Sciatic nerve (tissue), 2 donors: ENCODE results near the gene CNTD1. TPM values are rescaled to one million over a fixed set of nuclear protein-coding genes. Genes with fewer than 3 reads are reported as not detected.

Source experiments
- ATAC-seq: fragments of 200-7000 bp; cut with Tn5 transposase; one replicate; pipeline ENCODE4 v1.9.1; 2020; ENCODE audit warnings: mild to moderate bottlenecking, moderate library complexity
- DNase-seq: peaks from one replicate; pipeline ENCODE4 v3.0.0-alpha.2; 2020; ENCODE audit warnings: low spot score
- intact Hi-C: fragments of 100-400 bp; cut with DNase I; formaldehyde crosslinking; loops from one replicate; pipeline ENCODE4 v1.14.2; 2022
- total RNA-seq: library from RNA; stranded (reverse); fragmentation: NEBNext Ultra II Directional; extraction: Animal tissue kit (Norgen Biotek cat#: 25700); gene quantifications from one replicate; pipeline ENCODE4 v1.2.1, GENCODE V29; 2021
- donor health status: DM: no; HTN: no; CAD: no.
- donor health status: DM: no; HTN: no; CAD: no.

Gene CNTD1
- total RNA-seq, 1 donor from 2014 or later = 1.1 TPM

DNA sequence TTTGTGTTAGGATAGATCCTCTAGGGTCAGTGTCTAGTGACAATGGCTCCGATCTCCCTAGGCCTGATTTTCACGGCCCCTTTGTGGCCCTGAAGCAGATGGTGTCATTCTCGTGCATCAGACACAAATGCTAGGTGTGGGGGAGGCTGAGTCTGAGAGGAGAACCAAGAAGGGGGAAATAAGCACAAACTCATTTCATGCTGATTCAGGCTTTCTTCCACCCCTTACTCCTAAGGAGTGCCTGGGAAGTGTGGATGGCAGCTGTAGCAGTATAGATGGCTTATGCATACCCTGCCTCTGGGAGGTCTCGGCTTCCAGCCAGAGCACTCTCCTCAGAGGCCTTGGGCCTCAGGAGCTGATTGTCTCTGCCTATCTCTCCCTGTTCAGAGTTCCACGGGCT is 20.1 kb upstream of the CNTD1 start:
- ATAC-seq (no peak), DNase-seq (no peak)
- intact Hi-C loops = no loop called here

DNA sequence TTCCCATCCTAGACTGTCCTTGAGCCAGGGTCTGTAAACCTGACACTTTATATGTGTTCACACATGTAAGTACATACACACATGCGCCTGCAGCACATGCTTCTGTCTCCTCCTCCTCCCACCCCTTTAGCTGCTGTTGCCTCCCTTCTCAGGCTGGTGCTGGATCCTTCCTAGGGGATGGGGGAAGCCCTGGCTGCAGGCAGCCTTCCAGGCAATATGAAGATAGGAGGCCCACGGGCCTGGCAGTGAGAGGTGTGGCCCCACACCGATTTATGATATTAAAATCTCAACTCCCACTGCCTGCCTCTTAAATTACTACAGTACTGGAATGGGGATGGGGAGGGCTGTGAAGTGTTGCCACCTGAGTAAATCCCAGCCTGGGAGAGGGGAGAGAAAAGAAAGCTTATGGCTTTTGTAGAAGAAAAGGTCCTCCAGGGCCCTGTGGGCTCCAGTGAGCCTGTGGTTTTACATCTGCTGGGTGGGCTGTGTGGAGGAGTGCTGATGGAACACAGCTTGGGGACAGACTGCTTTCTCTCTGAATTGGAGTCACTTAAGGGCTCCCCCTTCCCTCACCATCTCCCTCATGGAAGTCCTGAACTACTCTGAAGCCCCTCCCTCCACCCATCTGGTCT is 19.2 kb upstream of the CNTD1 start:
- no peak for DNase-seq
- intact Hi-C loops = no loop called here
- peak; percentile 19 for ATAC-seq

DNA sequence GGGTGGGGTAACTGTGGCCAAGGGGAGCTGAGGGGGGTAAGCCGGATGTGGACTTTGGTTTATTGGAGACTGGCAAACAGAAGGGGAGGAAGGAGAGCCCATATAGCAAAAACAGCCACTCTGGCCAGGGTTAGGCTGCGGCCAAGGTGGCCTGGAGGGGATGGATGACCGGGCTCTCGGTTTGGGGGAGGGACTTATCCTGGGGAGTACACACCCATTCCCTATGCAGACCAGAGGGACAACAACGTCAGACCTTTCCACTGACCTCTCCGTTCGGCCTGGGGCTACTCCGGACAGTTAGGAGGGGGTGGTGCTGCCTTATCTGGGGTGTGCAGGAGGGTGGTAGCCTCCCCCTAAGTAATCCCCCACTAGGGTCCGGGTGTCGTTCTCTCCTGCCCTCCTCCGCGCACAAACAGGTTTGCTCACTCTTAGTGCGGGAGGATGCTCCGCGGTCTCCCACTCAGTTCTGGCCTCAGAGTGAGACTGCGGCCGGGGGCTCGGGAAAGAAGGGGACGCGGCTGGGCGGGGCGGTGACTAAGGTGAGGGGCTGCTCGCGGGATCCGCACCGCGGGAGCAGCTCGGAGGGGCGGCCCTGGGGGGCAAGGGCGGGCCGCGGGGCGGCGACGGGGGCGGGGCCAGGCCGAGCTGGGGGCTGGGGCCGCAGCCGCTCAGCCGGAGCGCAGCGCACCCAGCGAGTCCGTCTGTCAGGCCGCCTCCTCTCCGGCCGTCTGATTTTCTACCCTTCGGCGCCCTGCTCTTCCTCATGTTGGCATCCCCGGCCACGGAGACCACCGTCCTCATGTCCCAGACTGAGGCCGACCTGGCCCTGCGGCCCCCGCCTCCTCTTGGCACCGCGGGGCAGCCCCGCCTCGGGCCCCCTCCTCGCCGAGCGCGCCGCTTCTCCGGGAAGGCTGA is 18.5 kb upstream of the CNTD1 start, which contains the start of gene WNK4:
TSS of gene WNK4 (plus strand) at position 675 of the 915 bp plus-strand sequence. CDS start at position 764, 89 bp downstream.
- ATAC-seq (peak; percentile 67), DNase-seq (no peak)
- intact Hi-C loops = loop anchor here (5.0 kb wide), 1 partner anchor 822 kb away; no protein-coding TSS in a partner anchor

DNA sequence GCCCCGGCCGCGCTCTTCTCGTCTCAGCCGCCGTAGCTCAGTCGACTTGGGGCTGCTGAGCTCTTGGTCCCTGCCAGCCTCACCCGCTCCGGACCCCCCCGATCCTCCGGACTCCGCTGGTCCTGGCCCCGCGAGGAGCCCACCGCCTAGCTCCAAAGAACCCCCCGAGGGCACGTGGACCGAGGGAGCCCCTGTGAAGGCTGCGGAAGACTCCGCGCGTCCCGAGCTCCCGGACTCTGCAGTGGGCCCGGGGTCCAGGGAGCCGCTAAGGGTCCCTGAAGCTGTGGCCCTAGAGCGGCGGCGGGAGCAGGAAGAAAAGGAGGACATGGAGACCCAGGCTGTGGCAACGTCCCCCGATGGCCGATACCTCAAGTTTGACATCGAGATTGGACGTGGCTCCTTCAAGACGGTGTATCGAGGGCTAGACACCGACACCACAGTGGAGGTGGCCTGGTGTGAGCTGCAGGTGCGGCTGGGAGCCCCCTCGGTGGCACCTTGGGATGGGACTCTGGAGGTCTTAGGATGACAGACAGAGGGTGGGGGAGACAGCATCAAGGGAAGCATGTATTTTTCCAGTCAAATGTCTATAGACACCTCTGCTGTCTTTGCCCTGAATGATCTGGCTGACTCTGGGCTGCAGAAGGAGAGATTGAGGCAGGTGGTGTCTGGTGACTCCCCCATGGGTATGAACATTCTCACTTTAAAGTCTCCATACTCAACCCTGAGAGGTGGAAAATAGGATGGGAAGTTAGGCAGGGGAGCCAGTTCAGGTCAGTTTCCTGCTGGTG is 17.6 kb upstream of the CNTD1 start:
- intact Hi-C loops = loop anchor here (5.0 kb wide), 1 partner anchor 821 kb away; no protein-coding TSS in a partner anchor
- ATAC-seq = peak; percentile 3
- DNase-seq = no peak

DNA sequence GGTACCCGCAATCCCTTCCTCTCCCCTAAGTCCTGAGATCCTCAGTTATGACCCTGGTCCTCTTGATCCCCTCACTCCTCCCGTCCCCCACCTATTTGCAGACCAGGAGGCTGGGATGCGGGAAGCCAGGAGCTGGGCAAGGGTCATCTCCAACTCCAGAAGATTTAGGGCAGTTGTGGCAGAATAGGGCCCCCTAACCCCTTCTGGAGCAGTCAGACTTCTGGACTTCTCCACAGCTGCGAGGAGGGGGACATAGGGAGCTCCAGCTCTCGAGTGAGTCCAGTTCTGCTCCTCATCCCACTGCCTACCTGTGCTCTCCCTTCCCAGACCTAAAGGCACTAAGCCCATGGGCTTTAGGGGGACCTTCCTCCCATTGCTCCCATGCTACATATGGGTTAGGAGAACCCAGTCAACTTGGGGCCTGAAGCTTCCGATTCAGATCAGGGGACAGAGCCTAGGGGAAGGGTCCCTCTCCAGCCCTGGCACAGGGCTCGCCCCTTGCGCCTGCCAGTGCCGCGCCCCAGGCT is 17.0 kb upstream of the CNTD1 start:
- intact Hi-C loops = loop anchor here (5.0 kb wide), 1 partner anchor 821 kb away; no protein-coding TSS in a partner anchor
- DNase-seq = no peak
- ATAC-seq = no peak

DNA sequence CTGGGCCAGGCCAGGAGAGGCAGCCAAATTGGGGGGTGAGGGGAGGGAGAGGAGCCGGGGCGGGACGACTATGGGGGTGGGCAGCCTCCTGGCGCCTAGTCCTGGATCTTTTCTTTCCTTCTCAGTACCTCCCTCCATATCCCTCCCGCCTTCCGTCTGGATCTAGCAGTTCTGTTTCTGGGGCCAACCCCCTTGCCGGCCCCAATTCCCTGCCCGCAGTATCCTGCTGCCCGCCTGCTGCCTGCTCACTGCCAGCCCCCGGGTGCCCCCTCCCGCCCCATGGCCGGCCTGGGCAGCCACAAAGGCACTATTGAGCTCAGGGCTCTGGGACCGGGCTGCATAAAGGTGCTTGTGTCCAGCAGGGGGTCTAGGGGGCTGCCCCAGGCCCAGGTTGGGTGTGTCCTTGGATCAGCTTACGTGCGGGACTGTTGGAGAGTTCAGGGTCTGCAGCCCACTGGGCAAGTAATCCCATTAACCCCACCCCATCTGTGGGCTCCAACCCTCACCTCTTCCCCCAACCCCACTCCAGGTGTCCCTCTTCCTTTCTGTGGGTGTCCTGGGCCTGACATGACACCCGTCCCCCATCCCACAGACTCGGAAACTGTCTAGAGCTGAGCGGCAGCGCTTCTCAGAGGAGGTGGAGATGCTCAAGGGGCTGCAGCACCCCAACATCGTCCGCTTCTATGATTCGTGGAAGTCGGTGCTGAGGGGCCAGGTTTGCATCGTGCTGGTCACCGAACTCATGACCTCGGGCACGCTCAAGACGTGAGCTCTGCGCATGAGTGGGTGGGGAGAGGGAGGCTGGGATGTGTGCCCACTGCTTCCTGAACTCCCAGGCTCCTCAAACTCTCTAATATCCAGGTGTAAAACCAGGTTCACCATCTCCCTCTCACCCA is 16.2 kb upstream of the CNTD1 start:
- ATAC-seq (peak; percentile 39), DNase-seq (no peak)
- intact Hi-C loops = loop anchor here (5.0 kb wide), 1 partner anchor 820 kb away; no protein-coding TSS in a partner anchor

DNA sequence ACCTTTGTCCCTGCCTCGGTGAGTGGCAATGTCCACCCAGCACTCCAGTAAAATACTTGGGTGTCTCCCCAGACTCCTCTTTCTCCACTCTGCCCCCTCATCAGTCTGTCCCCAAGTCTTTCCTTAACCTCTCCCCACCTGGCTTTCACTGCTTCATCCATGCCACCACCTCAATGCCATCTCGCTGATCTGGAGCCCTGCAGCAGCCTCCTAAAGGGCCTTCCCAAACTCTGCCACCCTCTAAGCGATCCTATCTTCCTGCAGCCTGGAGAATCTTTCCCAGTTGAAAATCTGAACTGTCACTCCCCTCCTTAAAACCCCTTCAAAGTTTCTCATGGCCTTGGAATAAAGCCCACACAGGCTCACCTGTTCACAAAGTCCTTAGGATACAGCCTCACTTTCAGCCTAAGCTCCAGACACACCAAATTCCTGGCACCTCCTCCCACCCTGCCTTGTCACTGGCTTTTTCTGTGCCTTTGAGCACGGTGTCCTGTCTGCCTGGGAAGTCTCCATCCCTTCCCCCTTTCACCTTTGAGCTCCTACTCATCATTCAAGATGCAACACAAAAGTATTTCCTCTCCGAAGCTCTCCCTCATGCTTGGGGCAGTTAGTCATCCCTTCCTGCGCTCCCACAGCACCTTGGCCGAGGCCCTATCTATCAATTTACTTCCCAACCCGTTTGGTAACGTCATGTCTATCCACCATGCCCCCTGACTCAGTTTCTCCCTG is 15.4 kb upstream of the CNTD1 start:
- ATAC-seq = no peak
- DNase-seq = no peak
- intact Hi-C loops = loop anchor here (5.0 kb wide), 1 partner anchor 819 kb away; no protein-coding TSS in a partner anchor

DNA sequence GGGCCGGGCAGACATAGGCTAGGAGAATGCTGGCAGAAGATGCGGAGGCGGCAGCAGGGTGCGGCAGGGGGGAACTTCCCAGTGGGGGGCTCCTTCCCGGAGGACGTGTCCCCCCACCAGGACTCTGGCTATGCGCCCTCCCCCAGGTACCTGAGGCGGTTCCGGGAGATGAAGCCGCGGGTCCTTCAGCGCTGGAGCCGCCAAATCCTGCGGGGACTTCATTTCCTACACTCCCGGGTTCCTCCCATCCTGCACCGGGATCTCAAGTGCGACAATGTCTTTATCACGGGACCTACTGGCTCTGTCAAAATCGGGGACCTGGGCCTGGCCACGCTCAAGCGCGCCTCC is 14.9 kb upstream of the CNTD1 start:
- DNase-seq = no peak
- intact Hi-C loops = loop anchor here (5.0 kb wide), 1 partner anchor 819 kb away; no protein-coding TSS in a partner anchor

DNA sequence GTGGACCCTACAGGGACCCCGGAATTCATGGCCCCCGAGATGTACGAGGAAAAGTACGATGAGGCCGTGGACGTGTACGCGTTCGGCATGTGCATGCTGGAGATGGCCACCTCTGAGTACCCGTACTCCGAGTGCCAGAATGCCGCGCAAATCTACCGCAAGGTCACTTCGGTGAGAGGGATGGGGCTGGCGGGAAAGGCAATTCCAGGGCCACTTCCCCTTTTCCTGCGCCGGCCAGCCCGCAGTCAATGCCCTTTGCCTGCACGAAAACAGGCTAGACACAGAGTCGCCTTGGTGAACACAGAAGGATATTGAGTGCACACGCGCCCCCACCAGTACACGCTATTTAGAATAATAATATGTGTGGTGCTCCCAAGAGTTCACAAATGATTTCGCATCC is 14.3 kb upstream of the CNTD1 start:
- intact Hi-C loops = loop anchor here (5.0 kb wide), 1 partner anchor 818 kb away; no protein-coding TSS in a partner anchor
- DNase-seq (no peak), ATAC-seq (no peak)

More for the DNA sequence above, 14.9 kb upstream of the CNTD1 start:
- ATAC-seq = no peak

DNA sequence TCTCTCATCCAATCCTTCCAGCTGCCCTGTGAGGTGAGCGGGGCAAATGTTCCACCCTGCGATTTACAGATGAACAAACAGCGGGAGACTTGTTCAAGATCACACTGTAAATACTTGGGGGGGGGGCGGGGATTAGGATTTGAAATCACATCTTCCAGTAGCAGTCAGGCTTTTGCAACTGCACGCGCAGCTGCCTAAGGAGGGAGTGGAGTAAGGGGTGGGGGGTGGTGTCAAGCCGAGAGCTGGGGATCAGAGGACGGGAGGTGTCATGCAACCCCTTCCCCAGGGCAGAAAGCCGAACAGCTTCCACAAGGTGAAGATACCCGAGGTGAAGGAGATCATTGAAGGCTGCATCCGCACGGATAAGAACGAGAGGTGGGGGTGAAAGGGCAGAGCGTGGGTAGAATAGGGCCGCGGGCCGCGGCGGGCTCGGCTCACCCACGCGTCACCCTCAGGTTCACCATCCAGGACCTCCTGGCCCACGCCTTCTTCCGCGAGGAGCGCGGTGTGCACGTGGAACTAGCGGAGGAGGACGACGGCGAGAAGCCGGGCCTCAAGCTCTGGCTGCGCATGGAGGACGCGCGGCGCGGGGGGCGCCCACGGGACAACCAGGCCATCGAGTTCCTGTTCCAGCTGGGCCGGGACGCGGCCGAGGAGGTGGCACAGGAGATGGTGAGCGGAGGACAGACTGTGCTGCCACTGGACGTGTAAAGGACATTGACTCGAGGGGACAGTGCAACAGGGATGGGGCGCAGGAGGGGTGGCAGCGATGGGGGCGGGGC is 13.7 kb upstream of the CNTD1 start:
- intact Hi-C loops = loop anchor here (5.0 kb wide), 1 partner anchor 817 kb away; no protein-coding TSS in a partner anchor
- no peak for DNase-seq
- ATAC-seq = no peak

DNA sequence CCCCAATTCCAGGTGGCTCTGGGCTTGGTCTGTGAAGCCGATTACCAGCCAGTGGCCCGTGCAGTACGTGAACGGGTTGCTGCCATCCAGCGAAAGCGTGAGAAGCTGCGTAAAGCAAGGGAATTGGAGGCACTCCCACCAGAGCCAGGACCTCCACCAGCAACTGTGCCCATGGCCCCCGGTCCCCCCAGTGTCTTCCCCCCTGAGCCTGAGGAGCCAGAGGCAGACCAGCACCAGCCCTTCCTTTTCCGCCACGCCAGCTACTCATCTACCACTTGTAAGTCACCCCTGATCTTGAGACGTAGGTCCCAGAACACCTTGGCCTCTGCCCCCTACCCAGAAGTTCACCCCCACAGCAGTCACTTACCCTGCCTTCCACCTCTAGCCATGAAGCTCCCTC is 11.4 kb upstream of the CNTD1 start:
- ATAC-seq (no peak), DNase-seq (no peak)
- intact Hi-C loops = no loop called here

DNA sequence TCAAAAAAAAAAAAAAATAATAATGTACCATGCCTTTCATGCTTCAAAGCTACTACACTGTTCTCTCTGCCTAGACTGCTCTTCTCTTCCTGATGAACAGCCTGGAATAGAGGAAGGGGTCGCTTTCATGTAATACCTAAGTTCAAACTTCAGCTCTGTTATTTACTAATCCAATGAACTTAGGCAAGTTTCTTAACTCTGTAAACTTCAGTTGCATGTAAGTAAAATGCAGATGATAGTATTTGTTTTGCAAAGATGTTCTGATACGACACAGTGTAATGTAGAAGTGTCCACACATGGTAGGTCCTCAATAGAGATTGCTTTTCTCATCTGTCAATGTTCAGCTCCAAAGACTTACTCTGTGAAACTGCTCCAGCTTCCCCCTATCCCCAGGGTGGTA is 6.7 kb upstream of the CNTD1 start:
- DNase-seq (no peak), ATAC-seq (no peak)
- intact Hi-C loops = loop anchor here (10.0 kb wide), 1 partner anchor 577 kb away; no protein-coding TSS in a partner anchor

DNA sequence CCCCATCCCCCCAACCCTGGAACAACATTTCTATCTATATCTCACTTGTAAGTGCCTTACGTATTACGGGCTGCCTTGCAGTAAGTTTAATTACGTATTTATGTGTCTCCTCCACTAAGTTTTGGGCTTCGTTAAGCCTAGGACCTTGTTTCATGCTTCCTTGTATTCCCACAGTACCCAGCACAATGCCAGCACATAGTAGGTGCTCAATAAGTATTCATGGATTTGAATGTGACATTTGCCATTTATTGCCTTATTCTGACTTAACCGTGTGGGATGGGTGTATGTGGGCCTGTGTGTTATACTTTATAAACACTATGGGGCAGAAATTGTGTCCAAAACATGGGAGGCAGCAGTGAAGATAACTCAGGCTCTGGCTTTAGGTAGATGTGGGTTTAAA is 6.1 kb upstream of the CNTD1 start:
- DNase-seq (no peak), ATAC-seq (no peak)
- intact Hi-C loops = loop anchor here (10.0 kb wide), 1 partner anchor 578 kb away; no protein-coding TSS in a partner anchor

GRCh38 chr17:42795061-42795460 is 3.6 kb upstream of the CNTD1 start:
- intact Hi-C loops = loop anchor here (10.0 kb wide), 1 partner anchor 580 kb away; no protein-coding TSS in a partner anchor
- ATAC-seq (no peak), DNase-seq (no peak)

- no peak for ATAC-seq
- DNase-seq = no peak
- intact Hi-C loops = loop anchor here (10.0 kb wide), 1 partner anchor 581 kb away; no protein-coding TSS in a partner anchor
Observed at GRCh38 chr17:42795465-42795864, 3.2 kb upstream of the CNTD1 start.

DNA sequence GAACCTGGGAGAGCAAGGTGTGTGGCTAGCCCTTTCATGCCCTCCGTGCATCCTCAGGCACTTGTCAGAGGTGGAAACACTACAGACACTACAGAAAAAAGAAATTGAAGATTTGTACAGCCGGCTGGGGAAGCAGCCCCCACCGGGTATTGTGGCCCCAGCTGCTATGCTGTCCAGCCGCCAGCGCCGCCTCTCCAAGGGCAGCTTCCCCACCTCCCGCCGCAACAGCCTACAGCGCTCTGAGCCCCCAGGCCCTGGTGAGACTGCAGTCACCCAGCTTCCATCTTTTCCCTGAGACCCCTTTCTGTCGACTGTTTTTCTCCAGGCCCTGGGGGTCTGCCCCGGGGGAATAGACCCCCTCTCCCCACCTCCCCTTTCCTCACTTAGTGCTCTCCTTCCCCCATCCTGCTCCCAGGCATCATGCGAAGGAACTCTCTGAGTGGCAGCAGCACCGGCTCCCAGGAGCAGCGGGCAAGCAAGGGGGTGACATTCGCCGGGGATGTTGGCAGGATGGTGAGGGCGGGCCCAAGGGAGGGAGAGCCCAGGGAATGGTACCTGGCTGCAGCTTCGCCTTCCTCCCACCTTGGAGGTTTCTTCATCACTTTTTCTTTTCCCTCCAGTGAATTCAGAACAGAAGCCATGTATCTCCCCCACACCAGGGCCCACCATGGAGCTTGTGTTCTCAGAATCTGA is 2.4 kb upstream of the CNTD1 start:
- no peak for ATAC-seq
- intact Hi-C loops = loop anchor here (10.0 kb wide), 1 partner anchor 581 kb away; no protein-coding TSS in a partner anchor
- DNase-seq = no peak
